Hematopoietic multipotent progenitor cell treated with erythropoietin and hydrocortisone succinate and interleukin-3 and kit ligand, for 17 days (in vitro differentiated cells): ENCODE results near the gene PRPF8.
"Not testable (repeated sequence)": the region's sequence is repeated elsewhere in the genome, so short reads cannot be mapped to it uniquely, and the experiment has no call there.

Source experiments
- DNase-seq: peaks from one replicate; pipeline ENCODE4 v3.0.0-alpha.2; 2015; ENCODE audit warnings: low spot score

The PRPF8 gene

GRCh38 chr17:1716076-1716911, 31.6 kb upstream of the PRPF8 start:
- DNase-seq: peak; percentile 100

DNA sequence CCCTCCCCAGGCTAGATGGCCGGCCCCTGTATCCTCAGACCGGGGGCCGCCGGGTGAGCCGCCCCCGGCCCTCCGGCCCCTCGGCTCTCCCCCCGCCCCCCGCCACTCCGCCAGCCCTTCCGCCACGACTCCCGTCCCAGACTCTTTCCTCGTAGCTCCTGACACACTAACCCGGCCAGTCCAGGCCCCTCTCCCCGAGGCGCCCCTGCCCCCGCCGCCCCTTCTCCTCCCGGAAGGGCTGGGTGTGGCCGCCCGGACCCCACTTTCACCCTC, 31.1 kb upstream of the PRPF8 start:
- DNase-seq: no peak

- peak; percentile 92 for DNase-seq
Measured at GRCh38 chr17:1714980-1715802, 30.5 kb upstream of the PRPF8 start.

GRCh38 chr17:1714427-1714979, 29.8 kb upstream of the PRPF8 start:
- peak; percentile 87 for DNase-seq

DNA sequence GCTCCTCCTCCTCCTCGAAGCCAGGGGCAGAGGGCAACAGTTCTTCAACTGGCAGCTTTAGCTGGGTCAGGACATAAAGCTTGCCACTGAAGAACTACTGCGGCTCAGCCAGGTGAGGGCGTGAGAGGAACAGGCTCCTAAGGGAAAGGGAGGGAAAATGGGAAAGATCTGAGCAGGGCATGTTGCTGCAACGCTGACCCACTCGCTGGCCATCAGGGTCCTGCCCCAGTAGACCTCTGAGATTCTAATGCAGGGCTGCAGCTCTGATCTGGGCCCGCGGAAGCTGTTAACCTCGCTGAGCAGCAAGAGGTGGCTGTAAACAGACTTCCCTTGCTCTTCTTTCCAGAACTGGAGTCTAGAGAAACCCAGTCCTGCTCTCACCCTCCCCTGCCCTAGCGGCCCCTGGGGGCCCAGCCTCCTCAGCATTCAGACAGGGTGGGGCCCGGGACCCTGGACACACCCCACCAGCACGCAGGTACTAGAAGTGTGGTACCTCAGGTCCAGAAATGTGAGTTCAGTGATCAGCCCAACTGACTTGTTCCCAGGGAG, 29.3 kb upstream of the PRPF8 start:
- DNase-seq: peak; percentile 55

DNA sequence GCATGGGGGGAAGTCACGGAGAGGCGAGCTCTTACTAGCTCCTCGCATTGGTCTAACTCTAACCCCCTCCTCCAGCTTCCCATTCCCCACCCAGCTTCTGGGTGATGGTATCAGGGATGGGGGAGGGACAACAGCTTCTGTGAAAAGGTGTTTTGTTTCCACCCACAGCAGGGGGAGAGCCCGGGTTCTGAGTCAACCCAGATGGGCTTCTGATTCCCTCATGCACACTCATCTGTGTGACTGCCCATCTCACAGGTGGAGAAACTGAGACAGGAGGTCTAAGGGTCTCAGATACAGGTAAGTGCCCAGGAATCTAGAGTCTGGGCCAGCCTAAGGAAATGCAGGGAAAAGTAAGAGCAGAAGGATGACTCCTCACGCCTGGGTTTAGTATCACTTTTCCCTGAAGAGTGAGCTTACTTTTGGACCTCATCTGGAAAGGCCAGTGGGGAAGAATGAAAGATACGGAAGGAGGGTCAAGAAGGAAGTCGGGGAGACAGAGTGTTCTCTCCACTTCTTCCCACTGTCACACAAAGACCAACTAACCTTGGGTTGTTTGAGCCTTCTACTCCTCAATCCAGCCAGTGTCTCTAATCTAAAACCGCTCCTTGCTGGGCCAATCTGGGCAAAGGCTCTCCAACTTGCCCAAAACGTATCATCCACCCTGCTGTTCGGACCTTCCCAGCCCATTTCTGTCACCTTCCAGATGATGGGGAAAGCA, 28.7 kb upstream of the PRPF8 start:
- DNase-seq: peak; percentile 13

GRCh38 chr17:1712271-1712670, 27.6 kb upstream of the PRPF8 start:
- no peak for DNase-seq

DNA sequence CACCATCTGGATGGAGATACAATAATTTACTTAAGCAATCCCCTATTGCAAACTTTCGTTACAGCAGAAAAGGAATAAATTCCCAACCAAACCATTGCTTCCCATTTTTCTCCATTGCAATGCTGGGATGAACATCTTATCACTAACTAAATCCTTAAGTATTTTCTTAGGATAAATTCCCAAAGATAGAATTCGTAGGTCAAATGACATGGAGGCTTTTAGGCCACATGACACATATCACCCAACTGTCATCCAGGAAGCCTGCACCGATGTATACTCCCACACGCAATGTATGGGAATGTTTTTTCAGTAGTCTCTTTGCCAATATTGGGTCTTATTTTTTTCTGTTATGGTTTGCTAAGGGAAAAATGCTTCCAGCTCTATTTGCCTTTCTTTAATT, 27.1 kb upstream of the PRPF8 start:
- no peak for DNase-seq

- peak; percentile 20 for DNase-seq
Measured at GRCh38 chr17:1710807-1711553, 26.3 kb upstream of the PRPF8 start.

DNA sequence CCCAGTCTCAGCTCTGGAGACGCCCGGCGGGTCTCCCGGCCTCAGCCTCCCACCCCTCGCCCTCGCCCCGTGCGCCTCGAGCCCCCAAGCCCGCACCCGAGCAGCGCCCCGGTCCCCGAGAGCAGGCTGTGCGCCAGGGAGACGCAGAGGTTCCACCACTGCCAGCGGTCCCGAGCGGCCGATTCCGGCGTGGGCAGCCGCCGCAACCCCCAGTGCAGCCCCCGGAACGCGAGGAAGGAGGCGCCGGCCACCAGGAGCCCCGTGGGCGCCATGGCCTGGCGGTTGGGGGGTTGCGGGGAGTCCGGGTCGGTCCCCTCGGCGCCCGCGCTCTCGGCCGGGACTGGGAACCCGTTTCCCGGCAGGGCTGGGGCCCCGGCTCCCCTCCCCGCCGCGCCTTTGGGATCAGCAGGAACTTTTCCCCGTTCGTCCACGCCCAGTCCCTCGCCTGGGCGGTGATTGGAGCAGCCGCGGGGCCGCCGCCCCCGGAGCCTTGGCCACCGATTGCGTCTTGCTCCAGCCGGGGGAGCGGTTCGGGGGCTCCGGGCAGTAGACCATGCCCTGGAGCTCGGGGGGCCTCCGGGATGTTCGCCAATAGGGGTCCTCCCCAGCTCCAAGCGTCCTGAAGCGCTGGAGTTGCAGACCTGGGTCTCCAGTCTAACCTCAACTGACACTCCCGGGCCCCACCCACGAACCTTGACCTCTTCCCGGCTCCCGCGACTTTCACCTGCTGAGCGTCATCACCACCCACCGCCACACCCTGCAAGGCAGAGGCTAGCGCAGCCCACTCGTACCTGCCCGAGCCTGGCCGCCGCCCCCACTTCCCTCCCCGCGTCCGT, 25.5 kb upstream of the PRPF8 start, which contains the start of gene TLCD2:
TLCD2 (minus strand) TSS at position 407 of the 836 bp plus-strand sequence; CDS start at position 272, 135 bp downstream.
- peak; percentile 37 for DNase-seq

- DNase-seq: no peak
Measured at GRCh38 chr17:1709403-1709951, 24.8 kb upstream of the PRPF8 start.

DNA sequence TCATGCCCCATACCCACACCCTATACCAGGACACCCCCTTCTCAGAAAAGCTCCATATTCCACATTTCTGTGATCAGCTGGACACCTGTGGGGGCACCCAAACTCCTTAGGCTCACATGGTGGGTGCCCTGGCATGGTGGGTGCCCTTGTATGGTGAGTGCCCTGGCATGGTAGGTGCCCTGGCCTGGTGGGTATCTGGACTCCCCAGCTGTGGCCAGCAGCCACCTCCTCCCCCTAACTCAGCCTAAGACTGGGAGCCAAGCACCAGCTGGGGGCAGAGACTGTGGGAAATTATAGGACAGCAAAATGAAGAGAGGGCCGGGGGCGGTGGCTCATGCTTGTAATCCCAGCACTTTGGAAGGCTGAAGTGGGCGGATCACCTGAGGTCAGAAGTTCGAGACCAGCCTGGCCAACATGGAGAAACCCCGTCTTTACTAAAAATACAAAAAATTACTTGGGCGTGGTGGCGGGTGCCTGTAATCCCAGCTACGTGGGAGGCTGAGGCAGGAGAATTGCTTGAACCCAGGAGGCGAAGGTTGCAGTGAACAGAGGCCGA, 24.2 kb upstream of the PRPF8 start:
- DNase-seq: not testable (repeated sequence)

DNA sequence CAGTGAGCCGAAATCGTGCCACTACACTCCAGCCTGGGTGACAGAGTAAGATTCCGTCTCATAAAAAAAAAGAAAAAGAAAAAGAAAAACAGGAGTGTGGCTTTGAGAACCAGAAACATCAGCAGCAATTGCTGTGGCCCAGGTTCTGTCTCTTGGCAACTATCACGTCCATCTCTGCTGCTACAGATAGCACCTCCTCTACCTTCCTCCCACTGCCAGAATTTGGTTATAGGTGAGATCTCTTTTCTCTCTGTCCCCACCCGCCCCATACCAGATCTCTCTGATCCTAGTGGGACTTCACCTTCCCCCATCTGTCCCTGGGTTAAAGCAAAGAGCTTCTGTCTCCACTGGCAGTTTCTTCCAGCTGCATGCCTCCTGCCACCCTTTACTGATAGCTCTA, 22.4 kb upstream of the PRPF8 start:
- DNase-seq: no peak

GRCh38 chr17:1705004-1705403, 20.3 kb upstream of the PRPF8 start:
- no peak for DNase-seq

GRCh38 chr17:1703063-1703462, 18.4 kb upstream of the PRPF8 start:
- no peak for DNase-seq

DNA sequence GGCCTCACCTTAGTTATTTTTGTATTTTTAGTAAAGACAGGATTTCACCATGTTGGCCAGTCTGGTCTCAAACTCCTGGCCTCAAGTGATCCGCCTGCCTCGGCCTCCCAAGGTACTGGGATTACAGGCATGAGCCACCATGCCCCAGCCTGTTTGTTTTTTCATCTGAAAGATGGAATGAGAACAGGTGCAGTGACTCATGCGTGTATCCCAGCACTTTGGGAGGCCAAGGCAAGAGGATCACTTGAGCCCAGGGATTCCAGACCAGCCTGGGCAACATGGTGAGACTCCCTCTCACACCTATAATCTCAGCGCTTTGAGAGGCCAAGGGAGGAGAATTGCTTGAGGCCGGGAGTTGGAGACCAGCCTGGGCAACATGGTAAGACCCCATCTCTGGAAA, 15.2 kb upstream of the PRPF8 start:
- not testable (repeated sequence) for DNase-seq

DNA sequence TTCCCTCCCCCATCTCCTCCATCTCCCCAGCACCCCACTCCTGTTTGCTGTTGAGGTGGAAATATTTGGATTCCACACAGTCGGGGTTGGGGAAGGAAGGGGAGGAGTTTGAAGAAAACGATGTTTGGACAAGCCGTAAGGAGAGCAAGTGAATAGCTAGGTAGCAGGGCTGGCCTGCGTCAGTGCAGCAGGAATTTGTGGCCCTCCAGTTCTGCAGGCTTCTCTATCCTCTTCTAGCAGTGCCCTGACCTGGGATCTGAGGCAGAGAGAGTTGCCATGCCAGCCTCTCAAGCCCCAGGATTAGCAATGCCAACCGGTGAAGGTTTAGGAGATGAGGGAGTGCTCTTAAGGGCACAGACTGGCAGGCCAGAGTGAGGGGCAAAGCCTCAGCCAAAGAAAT, 13.0 kb upstream of the PRPF8 start:
- no peak for DNase-seq

- no peak for DNase-seq
Measured at GRCh38 chr17:1695365-1695764, 10.7 kb upstream of the PRPF8 start.

GRCh38 chr17:1693339-1693738, 8.7 kb upstream of the PRPF8 start:
- no peak for DNase-seq
